ENCODE measurements around the gene GRK6.

GRK6 gene

GRCh38 chr5:177447611-177448243, 21.3 kb downstream of the GRK6 start:
- H3K36me3 Mint-ChIP-seq: no peaks in the 10 kb centered on the region
- no peaks in the 10 kb centered on the region for H3K27me3 Mint-ChIP-seq
- no peaks in the 10 kb centered on the region for H3K9me3 Mint-ChIP-seq (ENCODE audit: low read depth)
- peaks cover 44% of the 10 kb centered on the region for H3K4me1 Mint-ChIP-seq (ENCODE audit: low read depth)
- peak overlapping the region; percentile 85 for H3K4me3 Mint-ChIP-seq
- H3K27ac Mint-ChIP-seq: peak overlapping the region; percentile 61

- Mint-ChIP-seq H3K4me3 (peak overlapping the region; percentile 85), H3K27me3 (no peaks in the 10 kb centered on the region)
Measured at GRCh38 chr5:177448244-177448950, 21.9 kb downstream of the GRK6 start.

DNA sequence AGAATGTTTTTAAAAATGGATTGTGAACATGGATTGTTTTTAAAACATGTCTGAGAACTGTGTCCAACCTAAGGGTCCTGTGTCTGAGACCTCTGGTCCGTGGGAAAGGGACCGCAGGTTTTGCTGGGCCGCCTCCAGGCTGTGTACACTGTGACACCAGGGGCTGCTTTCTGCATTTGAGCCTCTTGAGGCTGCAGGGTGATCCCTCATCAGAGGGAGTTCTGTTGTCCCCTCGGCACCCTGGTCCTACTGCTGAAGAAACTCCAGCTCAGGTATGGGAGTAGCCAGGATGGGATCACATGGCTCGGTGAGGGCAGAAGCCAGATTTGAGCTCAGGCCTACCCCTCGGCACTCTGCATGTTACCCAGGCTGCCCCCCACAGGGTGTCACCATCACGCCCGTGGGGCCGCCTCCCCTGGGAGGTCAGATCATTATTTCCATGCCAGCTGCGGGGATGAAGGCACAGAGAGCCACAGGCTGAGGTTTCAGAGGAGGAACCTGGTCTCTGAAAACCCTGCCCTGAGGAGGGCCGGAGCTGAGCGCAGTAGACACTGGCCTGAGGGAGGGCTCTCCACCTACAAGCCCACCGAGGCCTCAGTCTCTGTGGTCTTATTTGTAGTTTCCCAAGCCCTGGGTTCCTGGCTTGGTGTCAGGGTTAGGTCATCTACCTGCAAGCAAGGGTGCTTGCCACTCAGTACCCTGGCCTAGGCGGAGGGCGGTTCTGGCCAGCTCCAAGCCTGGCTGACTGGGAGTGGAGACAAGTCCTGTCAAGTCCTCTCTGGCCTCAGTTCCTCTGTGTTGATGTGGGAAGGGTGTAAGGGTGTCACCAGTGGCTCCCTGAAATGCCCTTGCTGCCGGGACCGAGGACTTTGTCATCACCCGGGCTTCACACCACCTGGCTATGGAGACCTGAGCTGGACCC, 22.9 kb downstream of the GRK6 start:
- Mint-ChIP-seq H3K27ac (no peak overlapping the region), H3K4me3 (no peak overlapping the region), H3K27me3 (no peaks in the 10 kb centered on the region), H3K36me3 (no peaks in the 10 kb centered on the region), H3K4me1 (ENCODE audit: low read depth) (peaks cover 46% of the 10 kb centered on the region), H3K9me3 (ENCODE audit: low read depth) (no peaks in the 10 kb centered on the region)

More at GRCh38 chr5:177448244-177448950, 21.9 kb downstream of the GRK6 start:
- peaks cover 48% of the 10 kb centered on the region for H3K4me1 Mint-ChIP-seq (ENCODE audit: low read depth)
- H3K27ac Mint-ChIP-seq: peak overlapping the region; percentile 73
- no peaks in the 10 kb centered on the region for H3K36me3 Mint-ChIP-seq
- no peaks in the 10 kb centered on the region for H3K9me3 Mint-ChIP-seq (ENCODE audit: low read depth)

DNA sequence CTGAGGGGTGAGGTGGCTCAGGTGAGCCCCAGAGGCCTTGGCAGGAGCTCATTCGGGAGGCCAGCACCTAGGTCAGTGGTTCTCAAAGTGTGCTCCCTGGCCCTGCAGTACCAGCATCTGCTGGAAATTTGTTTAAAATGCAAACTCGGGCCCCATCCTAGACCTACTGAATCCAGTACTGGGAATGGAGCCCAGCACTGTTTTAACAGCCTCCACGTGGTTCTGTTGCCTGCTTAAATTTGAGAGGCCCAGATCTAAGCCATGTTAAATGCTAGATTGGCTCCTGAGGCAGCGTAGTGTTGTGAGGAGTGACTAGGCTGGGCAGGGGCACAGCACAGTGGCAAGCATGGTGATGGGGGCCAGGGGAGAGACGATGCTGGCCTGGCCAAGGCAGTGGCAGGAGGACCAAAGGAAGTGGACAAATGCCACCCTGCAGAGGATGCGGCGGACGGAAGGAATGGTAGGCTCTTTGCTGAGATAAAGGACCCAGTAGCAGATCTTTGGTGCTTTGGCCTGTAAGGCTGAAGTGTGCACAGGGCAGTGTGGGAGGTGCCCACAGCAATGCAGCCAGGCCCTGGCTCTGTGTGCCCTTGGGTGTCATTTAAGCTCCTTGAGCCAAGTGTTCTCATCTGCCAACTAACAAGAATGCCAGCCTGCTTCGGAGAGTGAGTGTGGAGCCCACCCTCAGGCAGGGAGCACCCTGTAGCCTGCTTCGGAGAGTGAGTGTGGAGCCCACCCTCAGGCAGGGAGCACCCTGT, 24.4 kb downstream of the GRK6 start:
- Mint-ChIP-seq H3K27me3 (no peaks in the 10 kb centered on the region), H3K4me3 (no peak overlapping the region), H3K4me1 (ENCODE audit: low read depth) (peaks cover 32% of the 10 kb centered on the region), H3K27ac (peak overlapping the region; percentile 3), H3K9me3 (ENCODE audit: low read depth) (no peaks in the 10 kb centered on the region), H3K36me3 (no peaks in the 10 kb centered on the region)

GRCh38 chr5:177452688-177453638, 26.5 kb downstream of the GRK6 start:
- H3K36me3 Mint-ChIP-seq: peaks cover 2% of the 10 kb centered on the region
- no peaks in the 10 kb centered on the region for H3K27me3 Mint-ChIP-seq
- H3K4me3 Mint-ChIP-seq: peak overlapping the region; percentile 42
- H3K4me1 Mint-ChIP-seq (ENCODE audit: low read depth): peaks cover 33% of the 10 kb centered on the region
- peak overlapping the region; percentile 54 for H3K27ac Mint-ChIP-seq
- no peaks in the 10 kb centered on the region for H3K9me3 Mint-ChIP-seq (ENCODE audit: low read depth)

DNA sequence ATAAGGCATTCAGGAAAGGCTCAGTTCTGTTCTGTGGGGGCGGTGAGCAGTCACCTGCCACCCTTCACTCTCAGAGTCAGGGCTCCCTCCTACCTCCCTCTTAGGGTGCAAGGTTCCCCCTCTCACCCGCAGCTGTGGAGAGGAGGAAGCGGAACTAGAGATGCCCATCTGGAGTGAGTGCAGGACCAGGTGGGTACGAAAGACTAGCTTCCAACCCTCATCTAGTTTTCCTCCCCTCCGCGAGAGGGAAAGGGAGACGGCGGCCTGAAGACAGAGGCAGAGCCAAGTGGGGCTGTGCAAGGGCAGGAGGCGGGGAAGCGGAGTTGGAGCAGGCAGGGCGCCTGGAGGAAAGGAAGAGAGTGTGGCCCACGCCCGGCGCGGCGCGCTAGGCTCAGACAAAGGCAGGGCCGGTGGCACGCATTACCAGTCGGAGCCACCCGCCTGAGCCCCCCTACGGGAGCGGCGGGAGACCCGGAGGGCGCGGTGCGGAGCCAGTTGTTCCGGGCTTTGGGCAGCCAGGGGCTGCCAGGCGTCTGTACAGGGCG, 27.4 kb downstream of the GRK6 start:
- Mint-ChIP-seq H3K27me3 (no peaks in the 10 kb centered on the region), H3K27ac (peak overlapping the region; percentile 73), H3K4me3 (peak overlapping the region; percentile 86), H3K4me1 (ENCODE audit: low read depth) (peaks cover 25% of the 10 kb centered on the region), H3K9me3 (ENCODE audit: low read depth) (no peaks in the 10 kb centered on the region), H3K36me3 (peaks cover 2% of the 10 kb centered on the region)

DNA sequence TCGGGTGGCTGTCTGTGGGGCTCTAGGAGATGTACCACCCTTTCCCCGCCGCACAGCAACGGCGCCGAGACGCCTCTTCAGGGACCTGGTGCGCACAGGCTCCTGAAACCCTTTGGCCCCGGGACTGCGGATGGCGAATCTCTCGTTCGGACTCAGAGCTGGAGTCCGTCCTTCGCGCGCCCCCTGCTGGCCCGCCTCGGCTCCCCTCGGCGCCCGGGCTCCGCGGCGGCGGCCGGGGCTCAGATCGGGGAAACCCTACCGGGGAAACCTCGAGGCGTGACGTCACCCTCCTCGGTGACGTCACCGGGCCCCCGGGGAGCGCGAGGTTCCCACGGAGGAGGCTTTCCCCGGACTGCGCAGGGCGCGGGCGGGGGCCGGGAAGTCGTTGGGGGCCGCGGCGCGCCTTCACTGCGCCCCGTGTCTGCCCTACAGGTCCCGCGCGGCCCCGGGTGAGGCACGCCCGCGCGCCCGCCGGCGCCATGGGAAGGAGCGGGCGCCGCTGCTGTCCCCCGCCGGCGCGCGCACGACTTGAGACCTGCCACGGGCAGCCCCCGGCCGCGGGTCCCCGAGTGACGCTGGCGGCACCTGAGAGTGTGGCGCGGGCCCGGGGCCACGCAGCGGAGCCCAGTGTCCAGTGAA, 28.0 kb downstream of the GRK6 start:
- peaks cover 2% of the 10 kb centered on the region for H3K36me3 Mint-ChIP-seq
- no peaks in the 10 kb centered on the region for H3K27me3 Mint-ChIP-seq
- H3K4me1 Mint-ChIP-seq (ENCODE audit: low read depth): peaks cover 25% of the 10 kb centered on the region
- H3K9me3 Mint-ChIP-seq (ENCODE audit: low read depth): no peaks in the 10 kb centered on the region
- H3K27ac Mint-ChIP-seq: no peak overlapping the region
- H3K4me3 Mint-ChIP-seq: peak overlapping the region; percentile 86

GRCh38 chr5:177455036-177455660, 28.7 kb downstream of the GRK6 start:
- H3K9me3 Mint-ChIP-seq (ENCODE audit: low read depth): no peaks in the 10 kb centered on the region
- no peaks in the 10 kb centered on the region for H3K27me3 Mint-ChIP-seq
- H3K36me3 Mint-ChIP-seq: peaks cover 2% of the 10 kb centered on the region
- H3K4me1 Mint-ChIP-seq (ENCODE audit: low read depth): peaks cover 25% of the 10 kb centered on the region
- H3K4me3 Mint-ChIP-seq: peak overlapping the region; percentile 86
- H3K27ac Mint-ChIP-seq: no peak overlapping the region

DNA sequence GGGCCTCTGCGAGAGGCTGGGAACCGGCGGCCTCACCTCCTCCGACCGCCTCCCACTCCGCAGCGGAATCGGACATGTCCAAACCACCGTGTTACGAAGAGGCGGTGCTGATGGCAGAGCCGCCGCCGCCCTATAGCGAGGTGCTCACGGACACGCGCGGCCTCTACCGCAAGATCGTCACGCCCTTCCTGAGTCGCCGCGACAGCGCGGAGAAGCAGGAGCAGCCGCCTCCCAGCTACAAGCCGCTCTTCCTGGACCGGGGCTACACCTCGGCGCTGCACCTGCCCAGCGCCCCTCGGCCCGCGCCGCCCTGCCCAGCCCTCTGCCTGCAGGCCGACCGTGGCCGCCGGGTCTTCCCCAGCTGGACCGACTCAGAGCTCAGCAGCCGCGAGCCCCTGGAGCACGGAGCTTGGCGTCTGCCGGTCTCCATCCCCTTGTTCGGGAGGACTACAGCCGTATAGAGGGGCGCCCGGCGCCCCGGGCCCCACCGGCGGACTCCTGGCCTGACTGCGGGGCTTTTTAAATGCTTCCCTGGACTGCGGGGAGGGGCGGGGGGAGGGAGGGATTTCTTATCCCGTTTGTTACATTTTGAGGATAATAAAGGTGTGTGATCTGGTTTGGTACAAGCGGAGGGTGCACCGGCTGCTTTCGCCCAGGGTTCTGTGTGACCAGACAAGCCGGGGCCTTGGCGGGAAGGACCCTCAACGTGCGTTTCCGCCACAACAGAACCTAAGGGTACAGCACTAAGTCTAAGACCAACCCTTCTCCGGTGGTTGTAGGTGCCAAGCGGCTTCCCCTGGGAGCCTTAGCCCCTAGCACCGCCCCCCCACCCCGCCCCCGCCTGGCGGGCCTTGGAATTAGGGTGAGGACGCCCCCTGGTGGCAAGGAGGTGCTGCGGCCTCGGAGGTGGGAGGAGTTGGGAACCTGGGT, 29.4 kb downstream of the GRK6 start:
- Mint-ChIP-seq H3K4me1 (ENCODE audit: low read depth) (peaks cover 23% of the 10 kb centered on the region), H3K27ac (peak overlapping the region; percentile 79), H3K27me3 (no peaks in the 10 kb centered on the region), H3K4me3 (peak overlapping the region; percentile 86), H3K36me3 (peaks cover 2% of the 10 kb centered on the region), H3K9me3 (ENCODE audit: low read depth) (no peaks in the 10 kb centered on the region)

DNA sequence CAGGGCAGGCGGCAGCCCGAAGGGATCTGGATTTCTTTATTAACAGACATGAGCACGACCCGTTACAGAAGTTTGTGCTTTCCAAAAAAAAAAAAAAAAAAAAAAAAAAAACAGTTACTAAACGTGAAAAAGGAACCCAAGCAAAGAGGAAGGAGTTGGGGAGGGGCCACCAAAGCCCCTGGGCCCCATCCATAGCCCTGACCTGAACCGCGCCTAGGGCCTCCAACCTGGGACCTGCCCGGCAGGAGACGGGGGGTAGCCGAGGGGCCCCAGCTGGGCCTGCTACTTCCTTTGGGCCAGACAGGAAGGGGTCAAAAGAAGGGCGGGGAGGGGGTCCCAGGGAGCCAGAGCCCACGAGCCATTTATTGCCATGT, 30.1 kb downstream of the GRK6 start:
- peaks cover 2% of the 10 kb centered on the region for H3K36me3 Mint-ChIP-seq
- H3K27ac Mint-ChIP-seq: no peak overlapping the region
- H3K27me3 Mint-ChIP-seq: no peaks in the 10 kb centered on the region
- H3K9me3 Mint-ChIP-seq (ENCODE audit: low read depth): no peaks in the 10 kb centered on the region
- H3K4me3 Mint-ChIP-seq: peak overlapping the region; percentile 86
- H3K4me1 Mint-ChIP-seq (ENCODE audit: low read depth): peaks cover 23% of the 10 kb centered on the region

GRCh38 chr5:177456976-177457851, 30.7 kb downstream of the GRK6 start:
- peak overlapping the region; percentile 41 for H3K27ac Mint-ChIP-seq
- H3K36me3 Mint-ChIP-seq: peaks cover 2% of the 10 kb centered on the region
- no peaks in the 10 kb centered on the region for H3K27me3 Mint-ChIP-seq
- peak overlapping the region; percentile 74 for H3K4me3 Mint-ChIP-seq
- no peaks in the 10 kb centered on the region for H3K9me3 Mint-ChIP-seq (ENCODE audit: low read depth)
- H3K4me1 Mint-ChIP-seq (ENCODE audit: low read depth): peaks cover 20% of the 10 kb centered on the region
